Measurements from ENCODE around the gene STYXL2.

Gene STYXL2

GRCh38 chr1:167102906-167103573, 9.2 kb downstream of the STYXL2 start:
- ChIA-PET POLR2A (interaction anchor here (1.4 kb wide), 1 partner anchor 117 kb away, joined by 3 read pairs; the partner anchor contains the start of gene POU2F1), CTCF (interaction anchor here (0.7 to 1.6 kb wide), 2 partner anchors 116 to 700 kb away, joined by 3 to 5 read pairs; no protein-coding TSS in a partner anchor)
- 0 out of 2 replicates have a peak, but pooled peaks have one; percentile 53 for TF ChIP-seq ZNF335 (tag by site-specific recombination; conservative IDR thresholded peaks at IDR 0.05)
- no peak for TF ChIP-seq ZNF138 (tag by site-specific recombination; IDR thresholded peaks at IDR 0.05; ENCODE audit: borderline replicate concordance)
- no peaks in the 10 kb centered on the region for H3K36me3 ChIP-seq (ENCODE audit: control insufficient read depth in 2 of 2, insufficient read depth in 1 of 2, low read length in 2 of 2)
- no peaks in the 10 kb centered on the region for H3K9me3 ChIP-seq (ENCODE audit: control insufficient read depth, insufficient read depth, low read depth, low read length)
- no peak overlapping the region for H3K27ac ChIP-seq (ENCODE audit: extremely low read depth, low read depth, low read length)
- H3K4me3 ChIP-seq (ENCODE audit: low read depth, low read length) = no peak overlapping the region
- H3K4me1 ChIP-seq (ENCODE audit: control insufficient read depth, insufficient read depth, low read length) = peaks cover 3% of the 10 kb centered on the region; the same call in 1 of the 2 replicates

DNA sequence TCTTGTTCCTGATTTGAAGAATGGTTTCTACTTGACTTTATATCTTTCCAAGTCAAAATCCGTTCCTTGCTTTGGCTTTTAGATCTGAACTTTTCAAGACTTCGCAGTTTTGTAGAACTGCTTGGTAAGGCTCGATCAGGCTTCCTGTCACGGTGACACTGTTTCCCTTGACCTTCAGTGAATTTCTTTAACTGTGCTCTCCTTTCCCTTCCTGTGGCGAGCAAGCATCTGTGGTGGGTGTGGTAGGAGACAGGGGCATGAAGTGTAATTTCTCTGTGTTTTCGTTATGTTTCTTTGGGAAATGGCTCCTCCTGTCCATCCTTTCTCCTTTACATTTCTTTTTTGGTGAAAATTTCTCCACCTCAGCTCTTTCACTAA, 10.4 kb downstream of the STYXL2 start:
- Histone ChIP-seq H3K4me1 (ENCODE audit: control insufficient read depth, insufficient read depth, low read length) (peaks cover 6% of the 10 kb centered on the region), H3K9me3 (ENCODE audit: control insufficient read depth, insufficient read depth, low read depth, low read length) (no peaks in the 10 kb centered on the region), H3K27ac (ENCODE audit: extremely low read depth, low read depth, low read length) (no peak overlapping the region), H3K4me3 (ENCODE audit: low read depth, low read length) (no peak overlapping the region), H3K36me3 (ENCODE audit: control insufficient read depth in 2 of 2, insufficient read depth in 1 of 2, low read length in 2 of 2) (no peaks in the 10 kb centered on the region)
- no peak for TF ChIP-seq HOXD13 (CRISPR knock-in tag; IDR thresholded peaks at IDR 0.05; ENCODE audit: borderline replicate concordance)
- no peak for TF ChIP-seq ZFP41 (tag by site-specific recombination; IDR thresholded peaks at IDR 0.05; ENCODE audit: borderline replicate concordance)
- TF ChIP-seq ZIC2 (tag by site-specific recombination; IDR thresholded peaks at IDR 0.05) = no peak
- TF ChIP-seq ZBTB11 (tag by site-specific recombination; conservative IDR thresholded peaks at IDR 0.05; ENCODE audit: low read depth) = no peak
- TF ChIP-seq ZNF155 (tag by site-specific recombination; IDR thresholded peaks at IDR 0.05) = no peak
- TF ChIP-seq BCL11B (tag by site-specific recombination; IDR thresholded peaks at IDR 0.05; ENCODE audit: low read depth) = no peak
- TF ChIP-seq BCL6B (tag by site-specific recombination; IDR thresholded peaks at IDR 0.05) = no peak
- TF ChIP-seq ZNF701 (tag by site-specific recombination; IDR thresholded peaks at IDR 0.05) = no peak
- TF ChIP-seq ZNF23 (tag by site-specific recombination; IDR thresholded peaks at IDR 0.05; ENCODE audit: borderline replicate concordance) = no peak
- TF ChIP-seq ZNF394 (tag by site-specific recombination; IDR thresholded peaks at IDR 0.05; ENCODE audit: borderline replicate concordance) = no peak
- TF ChIP-seq ZNF391 (tag by site-specific recombination; IDR thresholded peaks at IDR 0.05; ENCODE audit: borderline replicate concordance, low read depth) = no peak
- TF ChIP-seq, protein P1, sequence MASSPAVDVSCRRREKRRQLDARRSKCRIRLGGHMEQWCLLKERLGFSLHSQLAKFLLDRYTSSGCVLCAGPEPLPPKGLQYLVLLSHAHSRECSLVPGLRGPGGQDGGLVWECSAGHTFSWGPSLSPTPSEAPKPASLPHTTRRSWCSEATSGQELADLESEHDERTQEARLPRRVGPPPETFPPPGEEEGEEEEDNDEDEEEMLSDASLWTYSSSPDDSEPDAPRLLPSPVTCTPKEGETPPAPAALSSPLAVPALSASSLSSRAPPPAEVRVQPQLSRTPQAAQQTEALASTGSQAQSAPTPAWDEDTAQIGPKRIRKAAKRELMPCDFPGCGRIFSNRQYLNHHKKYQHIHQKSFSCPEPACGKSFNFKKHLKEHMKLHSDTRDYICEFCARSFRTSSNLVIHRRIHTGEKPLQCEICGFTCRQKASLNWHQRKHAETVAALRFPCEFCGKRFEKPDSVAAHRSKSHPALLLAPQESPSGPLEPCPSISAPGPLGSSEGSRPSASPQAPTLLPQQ (tag by site-specific recombination; IDR thresholded peaks at IDR 0.05) = no peak
- TF ChIP-seq ZNF707 (tag by site-specific recombination; IDR thresholded peaks at IDR 0.05) = no peak
- no peak for TF ChIP-seq ZBTB8A (tag by site-specific recombination; IDR thresholded peaks at IDR 0.05)
- no peak for TF ChIP-seq ZBTB7A (tag by site-specific recombination; IDR thresholded peaks at IDR 0.05; ENCODE audit: low read depth)
- TF ChIP-seq ZNF366 (tag by site-specific recombination; conservative IDR thresholded peaks at IDR 0.05) = no peak
- POLR2A ChIA-PET = no interaction called here
- CTCF ChIA-PET = interaction anchor here (0.6 to 1.6 kb wide), 2 partner anchors 115 to 429 kb away, joined by 5 read pairs; no protein-coding TSS in a partner anchor
